CD14-positive monocyte (primary cell): ENCODE measurements around the gene PUM1. TPM values are rescaled to one million over a fixed set of nuclear protein-coding genes. Genes with fewer than 3 reads are reported as not detected.
A peak's percentile ranks its signal among the peaks of the same experiment; 100 is the strongest.

Experiments used
- DNase-seq, 3 donors: peaks; one replicate each; pipeline ENCODE4 v3.0.0-alpha.2; 2011 to 2022
- H2AFZ ChIP-seq: 2 replicates; pipeline ENCODE4 v1.6.0; 2012; ENCODE audit warnings: mild to moderate bottlenecking, low read depth, low read length, inconsistent platforms; ENCODE audit not compliant: insufficient read depth, poor library complexity, severe bottlenecking
- H3K27ac ChIP-seq, 2 donors: 1 replicate in 1 of 2; 2 replicates in 1 of 2; pipeline ENCODE4 v1.5.1; 2012 to 2013; ENCODE audit warnings: low read length in 2 of 2, control low read depth in 1 of 2, inconsistent platforms in 1 of 2, low read depth in 1 of 2, mild to moderate bottlenecking in 1 of 2
- H3K27me3 ChIP-seq, 2 donors: one replicate each; pipeline versions ENCODE4 v1.6.0 to v1.6.1; 2011 to 2013; ENCODE audit warnings: low read length in 2 of 2; ENCODE audit not compliant: control insufficient read depth in 2 of 2, insufficient read depth in 2 of 2
- H3K36me3 ChIP-seq, 2 donors: replicated peaks in 1 of 2; 1 replicate in 1 of 2; 2 replicates in 1 of 2; pipeline versions ENCODE4 v1.5.1 to v1.6.1; 2012 to 2013; ENCODE audit warnings: low read length in 2 of 2, control low read depth in 1 of 2, inconsistent platforms in 1 of 2, mild to moderate bottlenecking in 1 of 2; ENCODE audit not compliant: insufficient read depth in 2 of 2, control insufficient read depth in 1 of 2
- H3K4me1 ChIP-seq, 2 donors: 1 replicate in 1 of 2; 2 replicates in 1 of 2; pipeline versions ENCODE4 v1.5.1 to v1.6.1; 2012 to 2013; ENCODE audit warnings: low read length in 2 of 2, control low read depth in 1 of 2, inconsistent platforms in 1 of 2, mild to moderate bottlenecking in 1 of 2, moderate library complexity in 1 of 2; ENCODE audit not compliant: insufficient read depth in 2 of 2, control insufficient read depth in 1 of 2
- H3K4me2 ChIP-seq: replicated peaks from 2 replicates; pipeline ENCODE3; 2012; ENCODE audit warnings: low read length, moderate library complexity, mild to moderate bottlenecking; ENCODE audit not compliant: poor library complexity, severe bottlenecking; ENCODE audit errors: extremely low read depth
- H3K4me3 ChIP-seq, 3 experiments: fragments of 200-600 bp in 1 of 3; sonication (generic) in 1 of 3; replicated peaks in 1 of 3; 1 replicate in 2 of 3; 2 replicates in 1 of 3; pipeline ENCODE4 v1.5.1; 2011 to 2013; ENCODE audit warnings: low read length in 3 of 3, mild to moderate bottlenecking in 3 of 3, control low read depth in 2 of 3, low read depth in 2 of 3, inconsistent platforms in 1 of 3, moderate library complexity in 1 of 3
- H3K79me2 ChIP-seq: 2 replicates; pipeline ENCODE4 v1.6.0; 2012; ENCODE audit warnings: mild to moderate bottlenecking, control low read depth, inconsistent platforms, low read length, moderate library complexity; ENCODE audit not compliant: insufficient read depth
- H3K9ac ChIP-seq: 2 replicates; pipeline ENCODE4 v1.6.0; 2017; ENCODE audit warnings: low read length, mild to moderate bottlenecking; ENCODE audit not compliant: insufficient read depth, poor library complexity, severe bottlenecking
- H3K9me3 ChIP-seq, 2 donors: replicated peaks in 1 of 2; 1 replicate in 1 of 2; 2 replicates in 1 of 2; pipeline versions ENCODE4 v1.5.1 to v1.6.1; 2012 to 2013; ENCODE audit warnings: low read length in 2 of 2, control low read depth in 1 of 2; ENCODE audit not compliant: control insufficient read depth in 1 of 2, insufficient read depth in 1 of 2
- H4K20me1 ChIP-seq: 2 replicates; pipeline ENCODE4 v1.6.0; 2012; ENCODE audit warnings: mild to moderate bottlenecking, low read length, control low read depth, moderate library complexity; ENCODE audit not compliant: insufficient read depth
- H3K27ac Mint-ChIP-seq, 7 donors: one replicate each; pipeline ENCODE4 v1.8.0; 2020; ENCODE audit warnings: mild to moderate bottlenecking in 7 of 7, mixed read lengths in 7 of 7, moderate library complexity in 6 of 7, inconsistent platforms in 2 of 7
- H3K27me3 Mint-ChIP-seq, 3 donors: one replicate each; pipeline ENCODE4 v1.8.0; 2021 to 2022; ENCODE audit warnings: low read depth in 3 of 3, mild to moderate bottlenecking in 3 of 3, mixed read lengths in 3 of 3, moderate library complexity in 3 of 3, inconsistent platforms in 1 of 3
- H3K36me3 Mint-ChIP-seq, 2 donors: one replicate each; pipeline ENCODE4 v1.8.0; 2020; ENCODE audit warnings: mixed read lengths in 2 of 2, inconsistent platforms in 1 of 2, mild to moderate bottlenecking in 1 of 2
- H3K4me1 Mint-ChIP-seq: one replicate; pipeline ENCODE4 v1.8.0; 2020; ENCODE audit warnings: mild to moderate bottlenecking, mixed read lengths
- H3K4me3 Mint-ChIP-seq, 2 donors: one replicate each; pipeline ENCODE4 v1.8.0; 2020; ENCODE audit warnings: mild to moderate bottlenecking in 2 of 2, mixed read lengths in 2 of 2, moderate library complexity in 1 of 2
- H3K9me3 Mint-ChIP-seq, 7 donors: one replicate each; pipeline ENCODE4 v1.8.0; 2020 to 2022; ENCODE audit warnings: mixed read lengths in 7 of 7, mild to moderate bottlenecking in 6 of 7, moderate library complexity in 6 of 7, inconsistent platforms in 2 of 7
- WGBS: methylation state at CpG from one replicate; pipeline ENCODE4 v1.1.5; 2013; ENCODE audit warnings: missing lambda C conversion rate; ENCODE audit not compliant: insufficient coverage; 5-methylcytosine and 5-hydroxymethylcytosine counted together
- intact Hi-C, 2 donors: fragments of 100-400 bp; cut with micrococcal nuclease; formaldehyde crosslinking; loops; one replicate each; pipeline versions ENCODE4 v1.15.0 to v1.15.1; 2023
- polyA plus RNA-seq, 3 donors: library from polyadenylated mRNA; depleted of rRNA in 1 of 3; unstranded in 2 of 3; stranded (reverse) in 1 of 3; fragments of 300-500 nt in 2 of 3; fragments of >200 nt in 1 of 3; fragmentation: Illumina TruSeq in 2 of 3; gene quantifications; 1 replicate in 2 of 3; 2 replicates in 1 of 3; pipeline ENCODE4 v1.2.3, GENCODE V29; 2012 to 2021
- TF ChIP-seq, protein P1 (sequence below): fragments of 200-600 bp; IDR thresholded peaks from one replicate; pipeline ENCODE4 v1.8.0; 2022; ENCODE audit warnings: antibody characterized with exemption, mild to moderate bottlenecking

PUM1 gene
- polyA plus RNA-seq, 3 donors: 55.0 to 86.1 (median 62.4) TPM

DNA sequence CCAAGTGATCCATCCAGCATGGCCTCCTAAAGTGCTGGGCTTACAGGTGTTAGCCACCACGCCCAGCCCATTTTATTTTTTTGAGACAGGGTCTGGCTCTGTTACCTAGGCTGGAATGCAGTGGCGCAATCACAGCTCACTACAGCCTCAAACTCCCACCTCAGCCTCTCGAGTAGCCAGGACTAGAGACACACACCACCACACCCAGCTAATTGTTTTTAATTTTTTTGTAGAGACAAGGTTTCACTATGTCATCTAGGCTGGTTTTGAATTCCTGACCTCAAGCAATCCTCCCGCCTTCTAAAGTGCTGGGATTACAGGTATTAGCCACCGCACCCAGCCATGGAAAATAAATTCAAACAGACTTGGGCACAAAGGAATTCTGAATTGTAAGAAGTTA, 31.9 kb downstream of the PUM1 start:
- peaks cover 100% of the 10 kb centered on the region for H4K20me1 ChIP-seq
- H3K79me2 ChIP-seq: peaks cover 100% of the 10 kb centered on the region
- no peak overlapping the region for H3K4me2 ChIP-seq
- H3K36me3 Mint-ChIP-seq: peaks cover 24 to 48% of the 10 kb centered on the region in 2 donors
- H3K36me3 ChIP-seq: peaks cover 0 to 39% of the 10 kb centered on the region in 2 donors
- no peak overlapping the region for H3K4me3 Mint-ChIP-seq
- H3K9me3 ChIP-seq: no peaks in the 10 kb centered on the region
- H3K4me1 Mint-ChIP-seq: peaks cover 54% of the 10 kb centered on the region
- no peak overlapping the region for H2AFZ ChIP-seq
- H3K4me1 ChIP-seq: peaks cover 11 to 13% of the 10 kb centered on the region in 2 donors
- TF ChIP-seq, protein P1, sequence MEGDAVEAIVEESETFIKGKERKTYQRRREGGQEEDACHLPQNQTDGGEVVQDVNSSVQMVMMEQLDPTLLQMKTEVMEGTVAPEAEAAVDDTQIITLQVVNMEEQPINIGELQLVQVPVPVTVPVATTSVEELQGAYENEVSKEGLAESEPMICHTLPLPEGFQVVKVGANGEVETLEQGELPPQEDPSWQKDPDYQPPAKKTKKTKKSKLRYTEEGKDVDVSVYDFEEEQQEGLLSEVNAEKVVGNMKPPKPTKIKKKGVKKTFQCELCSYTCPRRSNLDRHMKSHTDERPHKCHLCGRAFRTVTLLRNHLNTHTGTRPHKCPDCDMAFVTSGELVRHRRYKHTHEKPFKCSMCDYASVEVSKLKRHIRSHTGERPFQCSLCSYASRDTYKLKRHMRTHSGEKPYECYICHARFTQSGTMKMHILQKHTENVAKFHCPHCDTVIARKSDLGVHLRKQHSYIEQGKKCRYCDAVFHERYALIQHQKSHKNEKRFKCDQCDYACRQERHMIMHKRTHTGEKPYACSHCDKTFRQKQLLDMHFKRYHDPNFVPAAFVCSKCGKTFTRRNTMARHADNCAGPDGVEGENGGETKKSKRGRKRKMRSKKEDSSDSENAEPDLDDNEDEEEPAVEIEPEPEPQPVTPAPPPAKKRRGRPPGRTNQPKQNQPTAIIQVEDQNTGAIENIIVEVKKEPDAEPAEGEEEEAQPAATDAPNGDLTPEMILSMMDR: no peak
- DNase-seq: no peak
- peak overlapping the region in 1 of 7 donors; percentile 46 for H3K27ac Mint-ChIP-seq
- intact Hi-C loops: no loop called here
- no peak overlapping the region for H3K4me3 ChIP-seq
- no peaks in the 10 kb centered on the region for H3K27me3 ChIP-seq
- H3K9ac ChIP-seq: no peak overlapping the region
- peaks cover 0 to 2% (median 0%) of the 10 kb centered on the region in 7 donors for H3K9me3 Mint-ChIP-seq
- peak overlapping the region in 1 of 2 donors; percentile 29 for H3K27ac ChIP-seq
- H3K27me3 Mint-ChIP-seq: no peaks in the 10 kb centered on the region
- 100% methylated on average over 1 of the region's 5 CpGs for WGBS

DNA sequence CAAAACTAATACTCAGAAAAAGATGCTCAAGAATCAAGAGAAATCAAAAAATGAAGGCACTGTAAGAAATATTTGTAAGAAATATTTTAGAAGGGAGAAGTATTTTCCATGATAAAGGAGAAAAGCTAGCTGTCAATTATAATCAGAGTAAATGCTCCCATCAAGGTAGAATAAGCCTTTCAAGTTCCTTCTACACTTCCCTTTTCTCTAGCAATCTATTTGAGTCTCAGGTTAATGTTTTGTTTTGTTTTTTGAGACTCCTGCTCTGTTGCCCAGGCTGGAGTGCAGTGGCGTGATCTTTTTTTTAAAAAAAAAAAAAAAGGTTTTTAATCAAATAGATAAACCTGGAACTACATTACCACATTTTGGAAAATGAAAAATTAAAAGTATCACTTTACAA, 33.3 kb downstream of the PUM1 start:
- H3K4me2 ChIP-seq: no peak overlapping the region
- H4K20me1 ChIP-seq: peaks cover 96% of the 10 kb centered on the region
- DNase-seq: no peak
- no peak overlapping the region for H3K9ac ChIP-seq
- no peak overlapping the region for H3K4me3 ChIP-seq
- H3K4me1 ChIP-seq: peaks cover 22 to 25% of the 10 kb centered on the region in 2 donors
- Mint-ChIP-seq H3K9me3 (no peaks in the 10 kb centered on the region), H3K27ac (peak overlapping the region in 2 of 7 donors; percentile 32 to 63), H3K27me3 (no peaks in the 10 kb centered on the region), H3K4me1 (peaks cover 58% of the 10 kb centered on the region), H3K36me3 (peaks cover 21 to 37% of the 10 kb centered on the region in 2 donors), H3K4me3 (no peak overlapping the region)
- no peaks in the 10 kb centered on the region for H3K9me3 ChIP-seq
- TF ChIP-seq, protein P1: no peak
- no CpG with 5 or more reads among the region's 1 CpG for WGBS
- intact Hi-C loops: no loop called here
- no peak overlapping the region for H2AFZ ChIP-seq
- peaks cover 2 to 26% of the 10 kb centered on the region in 2 donors for H3K36me3 ChIP-seq
- H3K79me2 ChIP-seq: peaks cover 96% of the 10 kb centered on the region
- H3K27me3 ChIP-seq: no peaks in the 10 kb centered on the region
- no peak overlapping the region for H3K27ac ChIP-seq
